ENCODE results near the gene TBX3. TPM values are rescaled to one million over a fixed set of nuclear protein-coding genes. Genes with fewer than 3 reads are reported as not detected.

Gene TBX3
- total RNA-seq, 2 donors from 2014 or later = 4.2 to 7.6 TPM

- Histone ChIP-seq H3K4me1 (no peaks in the 10 kb centered on the region), H3K36me3 (replicated peaks in 1 of 2; ENCODE audit: insufficient read depth in 1 of 2, low read depth in 2 of 2) (no peaks in the 10 kb centered on the region), H3K9me3 (no peaks in the 10 kb centered on the region), H3K4me3 (no peak overlapping the region), H3K27me3 (peaks cover 0 to 20% of the 10 kb centered on the region in 2 donors), H3K27ac (no peak overlapping the region)
- ATAC-seq = no peak
- intact Hi-C loops (cut with DNase I) = no loop called here
- TF ChIP-seq CTCF (IDR thresholded peaks at IDR 0.05) (no peak), POLR2A (IDR thresholded peaks at IDR 0.05) (no peak)
- no peak for DNase-seq
- 25 to 29% methylated on average over 7 to 70 of the region's 70 CpGs for WGBS, 2 donors
These were observed 9.5 kb downstream of the TBX3 start for GRCh38 chr12:114674251-114675047.

- intact Hi-C loops (cut with DNase I) = no loop called here
- Histone ChIP-seq H3K27ac (no peak overlapping the region), H3K9me3 (no peaks in the 10 kb centered on the region), H3K36me3 (replicated peaks in 1 of 2; ENCODE audit: insufficient read depth in 1 of 2, low read depth in 2 of 2) (no peaks in the 10 kb centered on the region), H3K27me3 (peaks cover 0 to 20% of the 10 kb centered on the region in 2 donors), H3K4me3 (no peak overlapping the region), H3K4me1 (no peaks in the 10 kb centered on the region)
- TF ChIP-seq CTCF (IDR thresholded peaks at IDR 0.05) (no peak), POLR2A (IDR thresholded peaks at IDR 0.05) (no peak)
- ATAC-seq (no peak), DNase-seq (no peak)
- WGBS, 2 donors = 52 to 69% methylated on average over 12 of the region's 12 CpGs
These were observed 10.1 kb downstream of the TBX3 start for GRCh38 chr12:114673901-114674250.

GRCh38 chr12:114673169-114673833, 10.7 kb downstream of the TBX3 start:
- TF ChIP-seq CTCF (IDR thresholded peaks at IDR 0.05) (no peak), POLR2A (IDR thresholded peaks at IDR 0.05) (no peak)
- no peak overlapping the region for H3K27ac ChIP-seq
- intact Hi-C loops (cut with DNase I) = no loop called here
- peaks cover 0 to 20% of the 10 kb centered on the region in 2 donors for H3K27me3 ChIP-seq
- peak; percentile 52 for ATAC-seq
- H3K4me3 ChIP-seq = no peak overlapping the region
- H3K36me3 ChIP-seq (replicated peaks in 1 of 2; ENCODE audit: insufficient read depth in 1 of 2, low read depth in 2 of 2) = no peaks in the 10 kb centered on the region
- DNase-seq = peak in 1 of 4 donors; percentile 37
- H3K4me1 ChIP-seq = peaks cover 5% of the 10 kb centered on the region
- WGBS, 2 donors = 49 to 55% methylated on average over 10 of the region's 10 CpGs
- H3K9me3 ChIP-seq = no peaks in the 10 kb centered on the region

GRCh38 chr12:114672817-114673168, 11.2 kb downstream of the TBX3 start:
- no peak for ATAC-seq
- Histone ChIP-seq H3K4me3 (no peak overlapping the region), H3K27me3 (peaks cover 0 to 21% of the 10 kb centered on the region in 2 donors), H3K9me3 (no peaks in the 10 kb centered on the region), H3K4me1 (peaks cover 10% of the 10 kb centered on the region), H3K36me3 (replicated peaks in 1 of 2; ENCODE audit: insufficient read depth in 1 of 2, low read depth in 2 of 2) (no peaks in the 10 kb centered on the region), H3K27ac (no peak overlapping the region)
- no peak for DNase-seq
- 75 to 86% methylated on average over 4 of the region's 4 CpGs for WGBS, 2 donors
- TF ChIP-seq CTCF (IDR thresholded peaks at IDR 0.05) (no peak), POLR2A (IDR thresholded peaks at IDR 0.05) (no peak)
- intact Hi-C loops (cut with DNase I) = no loop called here
